GOT3 (cell line): ENCODE data around the gene KLF16.

Source experiments
- DNase-seq: peaks from one replicate; lab custom pipeline; 2025; ENCODE audit warnings: mixed read lengths; lab: John Stamatoyannopoulos, UW

Gene KLF16

GRCh38 chr19:1841209-1841924 is 22.0 kb downstream of the KLF16 start:
- DNase-seq: no peak

GRCh38 chr19:1840541-1841115 is 22.8 kb downstream of the KLF16 start:
- no peak for DNase-seq

- no peak for DNase-seq
Measured at GRCh38 chr19:1839658-1840540, 23.5 kb downstream of the KLF16 start.

- DNase-seq: no peak
Measured at GRCh38 chr19:1837625-1838105, 25.7 kb downstream of the KLF16 start.

GRCh38 chr19:1837222-1837565 is 26.2 kb downstream of the KLF16 start:
- no peak for DNase-seq

GRCh38 chr19:1836458-1837221 is 26.7 kb downstream of the KLF16 start:
- no peak for DNase-seq

GRCh38 chr19:1833540-1833939 is 29.8 kb downstream of the KLF16 start:
- no peak for DNase-seq

- no peak for DNase-seq
Measured at GRCh38 chr19:1832046-1832663, 31.2 kb downstream of the KLF16 start.

- no peak for DNase-seq
Measured at GRCh38 chr19:1830978-1831377, 32.4 kb downstream of the KLF16 start.

- DNase-seq: no peak
Measured at GRCh38 chr19:1830568-1830967, 32.8 kb downstream of the KLF16 start.

- DNase-seq: no peak
Measured at GRCh38 chr19:1829958-1830357, 33.4 kb downstream of the KLF16 start.

- DNase-seq: no peak
Measured at GRCh38 chr19:1828279-1829238, 34.8 kb downstream of the KLF16 start.

GRCh38 chr19:1827566-1828278 is 35.7 kb downstream of the KLF16 start:
- no peak for DNase-seq

GRCh38 chr19:1826557-1827521 is 36.5 kb downstream of the KLF16 start:
- no peak for DNase-seq

- no peak for DNase-seq
Measured at GRCh38 chr19:1825909-1826556, 37.3 kb downstream of the KLF16 start.

GRCh38 chr19:1824252-1824622 is 39.1 kb downstream of the KLF16 start:
- no peak for DNase-seq

- no peak for DNase-seq
Measured at GRCh38 chr19:1823539-1824251, 39.7 kb downstream of the KLF16 start.
